Kidney (tissue), 14 donors: Measurements from ENCODE around the gene CNOT4. TPM values are rescaled to one million over a fixed set of nuclear protein-coding genes. Genes with fewer than 3 reads are reported as not detected.

ENCODE experiments used
- DNase-seq, 5 donors: peaks; one replicate each; pipeline ENCODE4 v3.0.0-alpha.2; 2013 to 2020
- FAIRE-seq: peaks from 2 replicates; lab custom pipeline; 2012; peaks lifted over from hg19 to GRCh38; lab: Jason Lieb, UNC
- H3K27ac ChIP-seq, 2 donors: one replicate each; pipeline ENCODE4 v1.7.0; 2013; ENCODE audit warnings: low read depth in 2 of 2, low read length in 2 of 2, inconsistent platforms in 1 of 2
- H3K27me3 ChIP-seq: one replicate; pipeline ENCODE4 v1.7.1; 2013; ENCODE audit warnings: low read length, inconsistent platforms; ENCODE audit not compliant: control insufficient read depth, insufficient read depth
- H3K36me3 ChIP-seq, 3 donors: one replicate each; pipeline versions ENCODE4 v1.7.0 to v1.7.1; 2013; ENCODE audit warnings: low read length in 3 of 3, control low read depth in 1 of 3, inconsistent platforms in 1 of 3; ENCODE audit not compliant: insufficient read depth in 3 of 3, control insufficient read depth in 2 of 3
- H3K4me1 ChIP-seq, 3 donors: one replicate each; pipeline versions ENCODE4 v1.7.0 to v1.7.1; 2013; ENCODE audit warnings: low read length in 3 of 3, inconsistent platforms in 1 of 3, low read depth in 1 of 3; ENCODE audit not compliant: control insufficient read depth in 2 of 3, insufficient read depth in 2 of 3
- H3K4me3 ChIP-seq, 3 donors: one replicate each; pipeline versions ENCODE4 v1.7.0 to v1.8.1; 2013; ENCODE audit warnings: low read length in 3 of 3, control low read depth in 1 of 3, inconsistent platforms in 1 of 3
- H3K9ac ChIP-seq, 3 donors: one replicate each; pipeline versions ENCODE4 v1.7.0 to v1.7.1; 2013; ENCODE audit warnings: low read length in 3 of 3, control low read depth in 1 of 3, inconsistent platforms in 1 of 3
- H3K9me3 ChIP-seq, 3 donors: one replicate each; pipeline versions ENCODE4 v1.7.0 to v1.7.1; 2013; ENCODE audit warnings: low read length in 3 of 3, control low read depth in 1 of 3, inconsistent platforms in 1 of 3; ENCODE audit not compliant: control insufficient read depth in 2 of 3, insufficient read depth in 1 of 3
- intact Hi-C: fragments of 100-400 bp; cut with DNase I; formaldehyde crosslinking; loops from one replicate; pipeline ENCODE4 v1.11.1; 2022
- polyA plus RNA-seq: library from polyadenylated mRNA; stranded (reverse); fragments of 350-450 nt; fragmentation: Illumina TruSeq; extraction: RNeasy Lipid Tissue Mini Kit (QIAGEN cat#74804); gene quantifications from one replicate; pipeline ENCODE4 v1.2.3, GENCODE V29; 2014; ENCODE audit warnings: low read depth, low replicate concordance; ENCODE audit not compliant: insufficient read depth
- total RNA-seq: library from RNA; stranded (reverse); fragmentation: NEBNext Ultra II Directional; extraction: Animal tissue kit (Norgen Biotek cat#: 25700); gene quantifications from one replicate; pipeline ENCODE4 v1.2.1, GENCODE V29; 2021
- TF ChIP-seq, protein P1 (sequence below): IDR thresholded peaks from 3 replicates; pipeline ENCODE4 v1.5.1; 2012; ENCODE audit warnings: mild to moderate bottlenecking, moderate library complexity, borderline replicate concordance; ENCODE audit not compliant: insufficient read depth; ENCODE audit errors: extremely low read depth
- donor health status: control.
- donor health status: control.
- donor health status: control.
- donor health status: control.
- donor health status: control.
- donor health status: DM: yes; HTN: yes; CAD: no.
- donor health status: Normal renal cell carcinoma (clear cell type).

CNOT4 gene
- total and polyA plus RNA-seq, 2 donors from 2014 or later: 8.4 to 26.2 TPM

- TF ChIP-seq, protein P1, sequence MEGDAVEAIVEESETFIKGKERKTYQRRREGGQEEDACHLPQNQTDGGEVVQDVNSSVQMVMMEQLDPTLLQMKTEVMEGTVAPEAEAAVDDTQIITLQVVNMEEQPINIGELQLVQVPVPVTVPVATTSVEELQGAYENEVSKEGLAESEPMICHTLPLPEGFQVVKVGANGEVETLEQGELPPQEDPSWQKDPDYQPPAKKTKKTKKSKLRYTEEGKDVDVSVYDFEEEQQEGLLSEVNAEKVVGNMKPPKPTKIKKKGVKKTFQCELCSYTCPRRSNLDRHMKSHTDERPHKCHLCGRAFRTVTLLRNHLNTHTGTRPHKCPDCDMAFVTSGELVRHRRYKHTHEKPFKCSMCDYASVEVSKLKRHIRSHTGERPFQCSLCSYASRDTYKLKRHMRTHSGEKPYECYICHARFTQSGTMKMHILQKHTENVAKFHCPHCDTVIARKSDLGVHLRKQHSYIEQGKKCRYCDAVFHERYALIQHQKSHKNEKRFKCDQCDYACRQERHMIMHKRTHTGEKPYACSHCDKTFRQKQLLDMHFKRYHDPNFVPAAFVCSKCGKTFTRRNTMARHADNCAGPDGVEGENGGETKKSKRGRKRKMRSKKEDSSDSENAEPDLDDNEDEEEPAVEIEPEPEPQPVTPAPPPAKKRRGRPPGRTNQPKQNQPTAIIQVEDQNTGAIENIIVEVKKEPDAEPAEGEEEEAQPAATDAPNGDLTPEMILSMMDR: no peak
- Histone ChIP-seq H3K4me1 (no peaks in the 10 kb centered on the region), H3K36me3 (peaks cover 0 to 5% (median 4%) of the 10 kb centered on the region in 3 donors), H3K4me3 (no peak overlapping the region), H3K27me3 (no peaks in the 10 kb centered on the region), H3K27ac (no peak overlapping the region), H3K9me3 (no peaks in the 10 kb centered on the region), H3K9ac (no peak overlapping the region)
- FAIRE-seq (no peak), DNase-seq (no peak)
- intact Hi-C loops: no loop called here
These were observed 147.0 kb downstream of the CNOT4 start for GRCh38 chr7:135362871-135363270.

DNA sequence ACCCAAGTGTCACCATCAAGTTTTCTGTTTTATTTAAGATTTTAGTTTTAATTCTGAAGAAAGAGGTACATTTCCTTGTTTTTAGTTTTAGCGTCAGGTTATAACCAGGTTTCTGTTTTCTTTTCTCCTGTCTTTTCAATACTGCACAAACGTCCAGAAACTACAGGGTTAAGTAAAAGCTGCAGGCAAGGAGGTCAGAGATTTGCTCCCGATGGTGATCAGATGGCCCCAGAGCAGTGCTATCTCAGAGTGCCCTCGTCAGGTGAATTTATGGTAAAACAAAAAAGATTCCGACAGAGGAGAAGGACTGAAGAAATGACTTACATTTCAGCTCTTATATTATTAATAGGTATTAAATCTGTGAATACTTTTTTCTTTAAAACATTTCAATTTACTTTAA is 148.1 kb downstream of the CNOT4 start:
- Histone ChIP-seq H3K27ac (no peak overlapping the region), H3K4me1 (no peaks in the 10 kb centered on the region), H3K36me3 (peaks cover 0 to 5% (median 4%) of the 10 kb centered on the region in 3 donors), H3K4me3 (no peak overlapping the region), H3K27me3 (no peaks in the 10 kb centered on the region), H3K9me3 (no peaks in the 10 kb centered on the region), H3K9ac (no peak overlapping the region)
- no peak for FAIRE-seq
- DNase-seq: no peak
- TF ChIP-seq, protein P1: no peak
- intact Hi-C loops: no loop called here

- intact Hi-C loops: no loop called here
- FAIRE-seq: no peak
These were observed 150.3 kb downstream of the CNOT4 start for GRCh38 chr7:135359615-135360014.

More at GRCh38 chr7:135359615-135360014, 150.3 kb downstream of the CNOT4 start:
- no peak overlapping the region for H3K27ac ChIP-seq
- H3K27me3 ChIP-seq: no peaks in the 10 kb centered on the region
- no peak overlapping the region for H3K4me3 ChIP-seq
- no peaks in the 10 kb centered on the region for H3K4me1 ChIP-seq
- no peaks in the 10 kb centered on the region for H3K9me3 ChIP-seq
- peaks cover 0 to 5% (median 4%) of the 10 kb centered on the region in 3 donors for H3K36me3 ChIP-seq
- TF ChIP-seq, protein P1: no peak
- DNase-seq: no peak
- no peak overlapping the region for H3K9ac ChIP-seq
